Measurements from ENCODE around the gene MYORG.
A peak's percentile ranks its signal among the peaks of the same experiment; 100 is the strongest.
"Not testable (repeated sequence)": the region's sequence is repeated elsewhere in the genome, so short reads cannot be mapped to it uniquely, and the experiment has no call there.

The MYORG gene

GRCh38 chr9:34378376-34379060 lies 1.8 kb upstream of the MYORG start:
- H3K4me3 Mint-ChIP-seq: no peak overlapping the region

GRCh38 chr9:34377404-34377746 lies 677 bp upstream of the MYORG start:
- ATAC-seq: no peak
- peaks cover 32% of the 10 kb centered on the region for H3K4me1 Mint-ChIP-seq
- H3K27me3 Mint-ChIP-seq: no peaks in the 10 kb centered on the region
- no peaks in the 10 kb centered on the region for H3K9me3 Mint-ChIP-seq
- no peaks in the 10 kb centered on the region for H3K36me3 Mint-ChIP-seq
- H3K4me3 Mint-ChIP-seq: peak overlapping the region; percentile 89
- peak overlapping the region; percentile 66 for H3K27ac Mint-ChIP-seq

More at GRCh38 chr9:34378376-34379060, 1.8 kb upstream of the MYORG start:
- no peaks in the 10 kb centered on the region for H3K9me3 Mint-ChIP-seq
- no peak for ATAC-seq
- no peaks in the 10 kb centered on the region for H3K36me3 Mint-ChIP-seq
- H3K27me3 Mint-ChIP-seq: no peaks in the 10 kb centered on the region
- H3K27ac Mint-ChIP-seq: no peak overlapping the region
- peaks cover 32% of the 10 kb centered on the region for H3K4me1 Mint-ChIP-seq

- peaks cover 26% of the 10 kb centered on the region for H3K4me1 Mint-ChIP-seq
- H3K4me3 Mint-ChIP-seq: peak overlapping the region; percentile 89
- H3K27me3 Mint-ChIP-seq: no peaks in the 10 kb centered on the region
- H3K36me3 Mint-ChIP-seq: no peaks in the 10 kb centered on the region
- H3K9me3 Mint-ChIP-seq: no peaks in the 10 kb centered on the region
- ATAC-seq: peak; percentile 63
- H3K27ac Mint-ChIP-seq: peak overlapping the region; percentile 66
Observed at GRCh38 chr9:34375901-34376595, 650 bp downstream of the MYORG start.

- Mint-ChIP-seq H3K27ac (no peak overlapping the region), H3K4me3 (no peak overlapping the region), H3K27me3 (no peaks in the 10 kb centered on the region), H3K4me1 (peaks cover 20% of the 10 kb centered on the region), H3K36me3 (no peaks in the 10 kb centered on the region), H3K9me3 (no peaks in the 10 kb centered on the region)
- no peak for ATAC-seq
Observed at GRCh38 chr9:34374905-34375552, 1.7 kb downstream of the MYORG start.

GRCh38 chr9:34374339-34374738 lies 2.4 kb downstream of the MYORG start:
- no peak for ATAC-seq
- peaks cover 13% of the 10 kb centered on the region for H3K4me1 Mint-ChIP-seq
- no peaks in the 10 kb centered on the region for H3K36me3 Mint-ChIP-seq
- H3K9me3 Mint-ChIP-seq: no peaks in the 10 kb centered on the region
- H3K4me3 Mint-ChIP-seq: no peak overlapping the region
- no peak overlapping the region for H3K27ac Mint-ChIP-seq
- H3K27me3 Mint-ChIP-seq: no peaks in the 10 kb centered on the region

- Mint-ChIP-seq H3K27me3 (no peaks in the 10 kb centered on the region), H3K4me3 (no peak overlapping the region)
Observed at GRCh38 chr9:34373749-34374148, 2.9 kb downstream of the MYORG start.

GRCh38 chr9:34372467-34373011 lies 4.2 kb downstream of the MYORG start:
- Mint-ChIP-seq H3K4me1 (peaks cover 9% of the 10 kb centered on the region), H3K27ac (no peak overlapping the region), H3K36me3 (peaks cover 7% of the 10 kb centered on the region), H3K27me3 (no peaks in the 10 kb centered on the region), H3K9me3 (peaks cover 2% of the 10 kb centered on the region), H3K4me3 (no peak overlapping the region)
- ATAC-seq: no peak

More at GRCh38 chr9:34373749-34374148, 2.9 kb downstream of the MYORG start:
- Mint-ChIP-seq H3K9me3 (no peaks in the 10 kb centered on the region), H3K27ac (no peak overlapping the region), H3K36me3 (peaks cover 3% of the 10 kb centered on the region), H3K4me1 (peaks cover 9% of the 10 kb centered on the region)
- no peak for ATAC-seq

- ATAC-seq: no peak
- Mint-ChIP-seq H3K27ac (no peak overlapping the region), H3K9me3 (peaks cover 7% of the 10 kb centered on the region), H3K4me1 (peaks cover 9% of the 10 kb centered on the region), H3K4me3 (no peak overlapping the region), H3K27me3 (no peaks in the 10 kb centered on the region), H3K36me3 (peaks cover 7% of the 10 kb centered on the region)
Observed at GRCh38 chr9:34371886-34372466, 4.7 kb downstream of the MYORG start.

GRCh38 chr9:34370970-34371880 lies 5.5 kb downstream of the MYORG start:
- Mint-ChIP-seq H3K27ac (no peak overlapping the region), H3K9me3 (peaks cover 12% of the 10 kb centered on the region), H3K4me1 (peaks cover 7% of the 10 kb centered on the region), H3K4me3 (peak overlapping the region; percentile 47), H3K36me3 (peaks cover 7% of the 10 kb centered on the region), H3K27me3 (no peaks in the 10 kb centered on the region)
- ATAC-seq: peak; percentile 9

- H3K4me3 Mint-ChIP-seq: peak overlapping the region; percentile 47
- no peaks in the 10 kb centered on the region for H3K27me3 Mint-ChIP-seq
- H3K4me1 Mint-ChIP-seq: no peaks in the 10 kb centered on the region
- H3K27ac Mint-ChIP-seq: no peak overlapping the region
- no peak for ATAC-seq
- peaks cover 12% of the 10 kb centered on the region for H3K9me3 Mint-ChIP-seq
- peaks cover 7% of the 10 kb centered on the region for H3K36me3 Mint-ChIP-seq
Observed at GRCh38 chr9:34370335-34370969, 6.2 kb downstream of the MYORG start.

- H3K27me3 Mint-ChIP-seq: no peaks in the 10 kb centered on the region
- no peak overlapping the region for H3K4me3 Mint-ChIP-seq
- H3K4me1 Mint-ChIP-seq: no peaks in the 10 kb centered on the region
- no peak overlapping the region for H3K27ac Mint-ChIP-seq
- peaks cover 7% of the 10 kb centered on the region for H3K36me3 Mint-ChIP-seq
- ATAC-seq: no peak
- H3K9me3 Mint-ChIP-seq: peaks cover 12% of the 10 kb centered on the region
Observed at GRCh38 chr9:34369636-34370035, 7.1 kb downstream of the MYORG start.

- not testable (repeated sequence) for H3K4me1 Mint-ChIP-seq, H3K27ac Mint-ChIP-seq, H3K4me3 Mint-ChIP-seq, H3K27me3 Mint-ChIP-seq, ATAC-seq
- Mint-ChIP-seq H3K36me3 (peaks cover 13% of the 10 kb centered on the region), H3K9me3 (peaks cover 12% of the 10 kb centered on the region)
Observed at GRCh38 chr9:34368796-34369195, 7.9 kb downstream of the MYORG start.

GRCh38 chr9:34367751-34368410 lies 8.8 kb downstream of the MYORG start:
- H3K27ac Mint-ChIP-seq, H3K4me1 Mint-ChIP-seq, ATAC-seq, H3K27me3 Mint-ChIP-seq, H3K4me3 Mint-ChIP-seq: not testable (repeated sequence)
- Mint-ChIP-seq H3K36me3 (peaks cover 13% of the 10 kb centered on the region), H3K9me3 (peaks cover 12% of the 10 kb centered on the region)

- Mint-ChIP-seq H3K27me3 (no peaks in the 10 kb centered on the region), H3K27ac (no peak overlapping the region), H3K4me1 (no peaks in the 10 kb centered on the region), H3K36me3 (peaks cover 13% of the 10 kb centered on the region), H3K9me3 (peaks cover 12% of the 10 kb centered on the region), H3K4me3 (no peak overlapping the region)
- no peak for ATAC-seq
Observed at GRCh38 chr9:34366365-34366764, 10.3 kb downstream of the MYORG start.
